AG08395 (cell line): ENCODE data around the gene LACRT.
A peak's percentile ranks its signal among the peaks of the same experiment; 100 is the strongest.

Experiments used
- DNase-seq: peaks from one replicate; pipeline ENCODE4 v3.0.0; 2012; ENCODE audit warnings: mixed read lengths, low spot score

Gene LACRT

GRCh38 chr12:54631988-54632728, 2.5 kb downstream of the LACRT start:
- no peak for DNase-seq

GRCh38 chr12:54631551-54631950, 3.1 kb downstream of the LACRT start:
- no peak for DNase-seq

- no peak for DNase-seq
Measured at GRCh38 chr12:54629925-54630324, 4.8 kb downstream of the LACRT start.

GRCh38 chr12:54628186-54628846, 6.4 kb downstream of the LACRT start:
- DNase-seq, result no peak

GRCh38 chr12:54627304-54627703, 7.4 kb downstream of the LACRT start:
- no peak for DNase-seq

GRCh38 chr12:54625598-54625997, 9.1 kb downstream of the LACRT start:
- DNase-seq, result no peak

GRCh38 chr12:54624315-54625279, 10.1 kb downstream of the LACRT start:
- no peak for DNase-seq

- no peak for DNase-seq
Measured at GRCh38 chr12:54622463-54623183, 12.1 kb downstream of the LACRT start.

GRCh38 chr12:54616933-54617680, 17.6 kb downstream of the LACRT start:
- DNase-seq, result no peak

- DNase-seq, result no peak
Measured at GRCh38 chr12:54612225-54612750, 22.4 kb downstream of the LACRT start.

GRCh38 chr12:54611715-54612149, 23.0 kb downstream of the LACRT start:
- DNase-seq, result no peak

GRCh38 chr12:54608769-54609168, 25.9 kb downstream of the LACRT start:
- no peak for DNase-seq

- no peak for DNase-seq
Measured at GRCh38 chr12:54608156-54608555, 26.5 kb downstream of the LACRT start.

GRCh38 chr12:54606556-54606955, 28.1 kb downstream of the LACRT start:
- no peak for DNase-seq

GRCh38 chr12:54605138-54605970, 29.3 kb downstream of the LACRT start:
- DNase-seq, result no peak

- DNase-seq, result no peak
Measured at GRCh38 chr12:54604436-54604835, 30.3 kb downstream of the LACRT start.

GRCh38 chr12:54603872-54604271, 30.8 kb downstream of the LACRT start:
- DNase-seq, result no peak

- DNase-seq, result peak; percentile 80
Measured at GRCh38 chr12:54603173-54603814, 31.4 kb downstream of the LACRT start.

- no peak for DNase-seq
Measured at GRCh38 chr12:54602661-54603060, 32.0 kb downstream of the LACRT start.
